HCT116 (cell line): ENCODE data around the gene GLOD5.

Experiments
- CEBPB ChIP-seq: IDR thresholded peaks from 2 replicates; pipeline ENCODE4 v1.6.1; 2012; ENCODE audit warnings: low read depth
- POLR2A ChIP-seq: IDR thresholded peaks from 2 replicates; pipeline ENCODE4 v1.7.0; 2011; ENCODE audit warnings: borderline replicate concordance; ENCODE audit not compliant: insufficient read depth, insufficient read length; ENCODE audit errors: extremely low read depth
- RAD21 ChIP-seq: IDR thresholded peaks from 2 replicates; pipeline ENCODE4 v1.6.1; 2012; ENCODE audit warnings: low read depth, mild to moderate bottlenecking
- REST ChIP-seq: IDR thresholded peaks from 2 replicates; pipeline ENCODE4 v1.6.1; 2012; ENCODE audit warnings: low read depth
- SIN3A ChIP-seq: IDR thresholded peaks from 2 replicates; pipeline ENCODE4 v1.6.1; 2012; ENCODE audit warnings: low read depth
- YY1 ChIP-seq: IDR thresholded peaks from 2 replicates; pipeline ENCODE4 v1.6.1; 2011; ENCODE audit warnings: low read length, low read depth, moderate library complexity, mild to moderate bottlenecking; ENCODE audit not compliant: insufficient replicate concordance; ENCODE audit errors: extremely low read depth

- no peak for TF ChIP-seq REST
- no peak for TF ChIP-seq SIN3A
- no peak for TF ChIP-seq RAD21
- no peak for TF ChIP-seq CEBPB
- no peak for TF ChIP-seq POLR2A
- TF ChIP-seq YY1: no peak
These were observed 7.8 kb upstream of the GLOD5 start for GRCh38 chrX:48753708-48754228.
